HG02943 (cell line): ENCODE measurements around the gene KCNJ15.

Source experiments
- ATAC-seq: cut with Tn5 transposase; IDR thresholded peaks from one replicate; pipeline ENCODE4 v1.9.1; 2021; ENCODE audit warnings: mild to moderate bottlenecking, low read depth, moderate library complexity; ENCODE audit not compliant: unreplicated experiment

Gene KCNJ15

GRCh38 chr21:38267136-38267755 lies 10.5 kb downstream of the KCNJ15 start:
- no peak for ATAC-seq

DNA sequence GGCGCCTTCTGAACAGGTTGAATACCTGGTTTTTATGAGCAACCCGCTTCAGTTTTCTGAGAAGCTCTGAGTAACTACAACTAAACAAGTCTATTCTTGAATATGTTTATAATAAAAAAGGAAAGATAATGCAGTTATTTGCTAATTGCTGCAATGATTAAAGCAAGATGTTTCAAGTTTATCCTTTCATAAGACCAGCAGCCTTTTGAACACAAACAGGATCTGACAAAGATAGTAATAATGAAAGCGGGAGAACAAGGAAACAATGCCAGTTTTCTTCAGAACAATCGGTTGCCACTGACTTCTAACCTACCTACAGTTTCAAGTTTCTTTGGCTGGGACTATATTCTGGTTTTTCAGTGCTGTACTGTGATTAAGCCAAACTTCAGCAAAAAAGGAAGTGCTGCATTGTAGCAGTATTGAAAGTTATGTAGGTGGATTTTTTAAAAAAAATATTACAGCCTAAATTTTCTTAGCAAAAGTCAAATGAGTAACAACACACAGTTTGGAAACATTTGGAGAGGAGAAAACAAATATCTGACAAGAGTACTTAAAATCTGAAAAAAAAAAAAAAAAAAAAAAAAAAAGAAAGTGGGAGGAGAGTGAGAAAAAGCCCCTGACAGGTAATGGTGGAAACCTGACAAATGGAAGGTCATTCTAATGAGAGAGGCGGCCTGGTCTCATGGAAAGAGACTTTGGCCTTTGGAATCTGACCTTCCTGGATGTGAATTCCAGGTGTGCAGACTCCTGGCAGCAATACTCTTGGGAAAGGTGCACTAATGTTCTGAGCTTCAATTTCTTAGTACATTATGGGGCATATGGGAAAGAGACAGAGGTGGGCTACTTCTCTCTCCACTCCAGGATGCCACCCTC lies 11.4 kb downstream of the KCNJ15 start:
- ATAC-seq: no peak

- no peak for ATAC-seq
Measured at GRCh38 chr21:38268864-38269575, 12.2 kb downstream of the KCNJ15 start.

DNA sequence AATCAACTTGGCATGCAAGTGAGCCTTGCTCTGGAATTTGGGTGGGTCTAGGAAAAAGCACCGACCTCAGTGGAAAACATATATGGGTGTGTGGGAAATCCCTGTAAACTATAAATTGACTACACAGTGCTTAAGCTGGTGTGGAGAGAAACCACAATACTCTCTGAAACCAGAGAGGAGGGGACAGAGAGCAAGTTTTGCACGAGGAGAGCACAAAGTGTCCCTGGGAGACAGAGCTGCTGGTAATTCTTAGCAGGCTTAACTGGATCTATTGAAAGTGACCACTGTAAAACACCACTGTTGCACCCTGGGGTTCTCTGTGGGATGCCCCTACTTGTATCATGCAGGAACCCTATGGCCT lies 12.8 kb downstream of the KCNJ15 start:
- ATAC-seq: no peak

- ATAC-seq: no peak
Measured at GRCh38 chr21:38272215-38272614, 15.4 kb downstream of the KCNJ15 start.

DNA sequence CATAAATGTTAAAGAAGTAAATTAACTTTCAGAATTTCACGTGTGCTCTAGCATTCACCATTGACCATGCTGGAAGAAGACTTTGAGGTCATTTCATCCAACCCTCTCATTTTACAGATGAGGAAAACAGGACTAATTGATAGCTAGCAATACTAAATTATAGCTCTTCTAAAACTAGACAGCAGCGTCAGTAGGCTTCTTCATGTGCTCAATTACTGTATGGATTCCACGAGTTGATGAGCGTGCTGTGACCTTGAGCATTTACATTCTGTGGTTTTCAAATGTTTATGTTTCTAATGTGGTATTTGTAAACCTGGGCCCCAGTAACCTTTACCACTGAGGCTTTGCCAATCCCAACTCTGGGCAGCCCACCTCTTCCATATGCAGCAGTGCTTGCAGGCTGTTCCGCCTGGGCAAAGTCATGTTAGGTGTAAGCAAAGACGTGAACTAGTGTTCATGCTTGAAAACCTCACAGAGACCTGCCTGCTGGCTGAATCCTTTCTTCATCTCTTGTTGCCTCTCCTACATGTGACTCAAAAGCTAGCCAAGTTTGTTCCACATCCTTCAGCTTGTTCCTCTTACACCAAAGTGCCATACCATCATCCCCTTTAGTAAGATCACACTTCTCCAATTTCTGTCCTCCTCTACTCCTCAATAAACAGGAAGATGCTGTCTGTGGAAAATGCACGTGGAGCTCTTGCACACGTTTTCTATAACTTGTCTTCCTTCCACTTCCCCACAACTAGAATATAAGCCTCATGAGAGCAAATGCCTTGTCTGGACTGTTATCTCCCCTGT lies 17.2 kb downstream of the KCNJ15 start:
- ATAC-seq: no peak

- no peak for ATAC-seq
Measured at GRCh38 chr21:38277501-38278131, 20.8 kb downstream of the KCNJ15 start.

DNA sequence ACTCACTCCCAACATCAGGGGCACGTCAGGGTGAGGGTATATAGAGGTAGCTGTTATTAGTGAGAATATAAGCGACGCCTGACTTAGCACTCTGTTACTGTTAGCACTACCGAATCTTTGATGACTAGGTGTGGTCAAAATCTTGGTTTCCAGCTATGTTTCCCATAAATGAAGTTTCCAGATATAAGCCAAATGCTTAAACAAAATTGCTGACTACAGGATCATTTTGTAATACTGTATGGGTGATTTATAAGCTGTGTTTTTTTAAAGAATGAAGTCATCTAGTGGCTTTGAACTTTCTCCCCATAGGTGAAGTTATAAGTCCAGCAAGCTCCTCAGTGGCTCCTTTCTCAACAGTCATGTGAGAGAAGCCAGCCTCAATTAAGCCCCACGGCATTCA lies 23.7 kb downstream of the KCNJ15 start:
- ATAC-seq: no peak

DNA sequence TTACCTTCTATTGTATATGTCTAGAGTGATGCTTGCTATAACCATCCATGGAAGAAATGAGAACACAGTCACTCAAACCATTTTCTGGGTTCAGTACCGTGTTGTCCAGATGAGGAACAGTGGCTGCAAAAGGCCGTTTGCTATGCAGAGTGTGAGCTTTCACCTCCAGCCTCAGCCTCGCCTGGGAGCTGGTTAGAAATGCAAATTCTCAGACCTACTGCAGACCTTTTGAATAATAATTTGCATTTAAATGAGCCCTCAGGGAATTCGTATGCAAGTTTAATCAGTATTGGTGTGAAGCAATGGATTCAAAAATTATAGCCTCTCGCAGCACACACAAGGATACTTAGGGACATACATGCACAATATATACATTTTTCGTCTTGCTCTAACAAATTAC lies 24.1 kb downstream of the KCNJ15 start:
- no peak for ATAC-seq

GRCh38 chr21:38282921-38283320 lies 26.1 kb downstream of the KCNJ15 start:
- ATAC-seq: no peak

DNA sequence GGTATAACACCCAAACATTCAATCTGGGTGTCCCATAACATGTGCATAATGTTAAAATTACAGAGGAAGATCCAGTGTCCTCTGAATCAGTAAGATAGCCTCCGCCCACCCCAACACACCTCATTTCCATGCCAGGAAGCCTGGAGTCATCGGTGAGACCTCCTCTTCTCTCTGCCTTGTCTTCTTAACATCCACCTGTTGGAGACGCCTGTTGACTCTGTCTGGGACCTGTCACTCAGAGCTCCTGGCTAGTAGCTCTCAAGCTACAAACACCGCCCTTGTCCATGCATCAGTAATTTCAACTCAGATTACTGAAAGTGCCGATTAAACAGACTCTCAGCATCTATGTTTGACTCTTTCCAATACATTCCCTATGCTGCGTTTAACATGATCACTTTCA lies 27.4 kb downstream of the KCNJ15 start:
- ATAC-seq: no peak

DNA sequence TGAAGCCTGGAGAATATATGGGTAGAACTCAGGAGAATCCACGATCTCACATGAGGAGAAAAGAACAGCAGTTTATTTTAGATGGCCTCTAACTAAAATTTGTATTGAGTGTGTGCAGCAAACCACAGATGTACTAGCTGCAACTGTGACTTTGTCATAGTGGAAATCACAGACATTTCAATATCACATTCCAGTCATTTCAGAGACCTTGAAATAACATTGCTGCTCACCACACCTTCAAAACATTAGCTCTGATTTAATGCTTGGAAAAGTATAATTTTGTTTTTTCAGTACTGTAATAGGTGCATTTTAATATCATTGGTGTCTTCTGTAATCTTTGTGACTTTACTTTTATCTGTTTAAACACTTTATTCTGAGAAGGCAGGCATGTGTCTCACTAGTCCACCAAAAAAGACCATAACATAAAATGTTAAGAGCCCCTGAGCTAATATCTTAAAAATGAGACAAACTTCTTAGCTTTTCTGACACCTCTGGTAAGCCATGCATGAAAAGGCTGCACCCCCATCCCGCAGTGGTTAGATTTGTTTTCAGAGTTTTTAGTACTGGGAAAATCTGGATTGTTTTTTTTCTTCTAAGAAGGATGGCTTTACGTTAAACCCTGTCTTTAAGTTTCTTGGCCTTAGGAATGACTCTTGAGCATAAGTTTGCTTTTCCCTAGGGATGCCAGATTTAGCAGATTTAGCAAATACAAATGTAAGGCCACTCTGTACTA lies 30.1 kb downstream of the KCNJ15 start:
- ATAC-seq: no peak

- ATAC-seq: no peak
Measured at GRCh38 chr21:38287476-38287875, 30.7 kb downstream of the KCNJ15 start.

DNA sequence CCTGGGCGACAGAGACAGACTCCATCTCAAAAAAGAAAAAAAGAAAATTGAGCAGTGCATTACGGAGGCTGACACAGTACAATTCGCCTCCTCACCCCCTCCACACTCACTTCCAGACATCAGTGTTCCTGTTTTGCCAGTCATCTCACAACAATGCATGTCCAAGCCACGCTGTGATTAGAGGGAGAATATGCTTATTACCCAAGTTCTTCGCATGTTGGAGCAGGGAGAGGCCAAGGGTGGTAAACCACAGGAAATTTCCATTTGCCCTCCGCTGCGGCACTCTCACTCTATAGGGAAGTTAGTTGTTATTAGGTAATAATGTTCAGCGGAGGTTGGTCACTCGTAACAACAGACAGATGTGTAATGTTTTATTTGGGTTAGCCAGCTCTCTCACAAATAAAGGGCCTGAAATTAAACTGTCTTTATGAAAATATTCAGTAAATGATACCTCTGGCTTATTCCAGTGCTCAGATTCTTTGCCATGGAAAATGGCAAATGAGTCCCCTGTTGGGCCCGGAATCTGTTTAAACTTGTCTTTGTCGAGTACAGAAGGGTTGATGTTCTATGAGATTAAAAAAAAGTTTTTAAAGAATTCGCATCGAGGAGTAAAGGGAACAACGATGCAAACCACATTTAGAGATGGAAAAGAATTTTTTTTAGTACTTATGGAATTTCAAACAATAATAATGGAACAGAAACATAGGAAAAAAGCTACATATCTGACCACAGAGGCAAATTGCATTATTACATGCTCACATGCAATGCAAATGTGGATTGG lies 33.1 kb downstream of the KCNJ15 start:
- ATAC-seq: no peak

DNA sequence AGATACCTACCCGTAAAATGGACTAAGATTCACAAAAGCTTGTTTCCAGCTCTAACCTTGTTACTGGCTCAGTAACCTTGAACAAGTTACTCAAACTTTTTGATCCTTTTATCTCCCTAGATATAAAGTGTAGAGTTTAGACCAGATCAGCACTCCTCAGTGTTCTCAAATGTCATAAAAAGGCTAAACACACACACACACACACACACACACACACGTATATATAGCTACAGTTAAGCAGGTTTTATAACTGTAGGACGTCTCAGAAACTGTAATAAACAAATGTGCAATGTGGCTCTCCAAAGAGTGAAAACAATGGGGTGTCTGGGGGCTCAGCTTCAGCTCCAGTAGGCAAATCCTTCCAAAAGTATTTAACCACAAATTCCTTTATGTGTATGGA lies 34.0 kb downstream of the KCNJ15 start:
- no peak for ATAC-seq

DNA sequence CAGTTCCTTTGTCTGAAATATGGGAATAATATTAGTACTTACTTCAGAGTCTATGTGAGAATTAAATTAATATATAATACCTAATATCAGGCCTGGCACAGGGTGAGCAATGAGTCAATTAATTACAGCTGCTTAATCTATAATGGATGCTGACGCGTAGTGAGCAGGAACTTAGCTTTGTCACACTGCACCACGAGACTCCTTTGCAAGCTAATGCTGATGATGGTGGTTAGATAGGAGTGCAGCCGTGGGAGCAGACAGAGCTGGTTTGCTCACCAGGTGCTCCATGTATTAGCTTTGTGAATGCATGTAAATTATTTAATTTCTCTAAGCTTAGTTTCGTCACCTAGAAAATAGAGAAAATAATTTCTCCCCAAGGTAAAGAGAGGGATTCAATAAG lies 35.1 kb downstream of the KCNJ15 start:
- no peak for ATAC-seq

GRCh38 chr21:38293113-38293512 lies 36.3 kb downstream of the KCNJ15 start:
- no peak for ATAC-seq

DNA sequence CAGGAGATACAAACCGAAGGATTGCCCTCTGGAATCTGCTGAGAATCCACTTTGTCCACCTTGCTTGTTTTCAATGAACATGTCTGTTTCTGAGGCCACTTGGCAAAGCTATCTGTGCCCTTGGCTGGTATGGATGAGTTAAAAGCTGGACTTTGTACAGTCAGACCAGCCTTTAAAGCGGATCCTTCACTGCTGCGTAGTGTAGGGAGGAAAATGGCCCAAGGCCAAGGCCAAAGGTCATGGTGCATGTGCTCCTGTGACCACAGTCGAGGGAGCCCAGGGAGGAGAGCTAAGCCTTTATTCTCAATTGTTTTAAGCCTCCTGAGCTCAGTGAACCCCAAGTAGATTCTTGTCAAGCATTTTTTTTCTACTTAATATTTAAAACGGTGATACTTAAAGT lies 37.0 kb downstream of the KCNJ15 start:
- no peak for ATAC-seq

DNA sequence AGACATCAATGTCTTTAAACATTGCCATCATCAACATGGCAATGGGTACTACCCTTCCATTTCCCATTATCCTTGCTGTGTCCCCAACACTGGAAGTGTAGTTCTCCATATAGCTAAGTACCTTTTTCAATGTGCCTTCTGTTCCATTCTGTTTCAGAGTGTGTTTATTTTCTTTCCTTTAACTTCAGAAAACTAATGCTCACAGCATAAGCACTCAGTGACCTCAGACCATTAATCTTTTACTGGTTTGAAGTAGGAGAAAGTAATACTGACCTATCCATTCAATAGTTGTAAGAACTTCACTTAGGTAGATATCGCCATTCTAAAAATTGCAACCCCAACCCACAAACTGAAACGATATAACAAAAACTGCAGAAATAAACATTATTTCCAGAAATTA lies 37.8 kb downstream of the KCNJ15 start:
- no peak for ATAC-seq
